ENCODE results near the gene KCNA10.

DNA sequence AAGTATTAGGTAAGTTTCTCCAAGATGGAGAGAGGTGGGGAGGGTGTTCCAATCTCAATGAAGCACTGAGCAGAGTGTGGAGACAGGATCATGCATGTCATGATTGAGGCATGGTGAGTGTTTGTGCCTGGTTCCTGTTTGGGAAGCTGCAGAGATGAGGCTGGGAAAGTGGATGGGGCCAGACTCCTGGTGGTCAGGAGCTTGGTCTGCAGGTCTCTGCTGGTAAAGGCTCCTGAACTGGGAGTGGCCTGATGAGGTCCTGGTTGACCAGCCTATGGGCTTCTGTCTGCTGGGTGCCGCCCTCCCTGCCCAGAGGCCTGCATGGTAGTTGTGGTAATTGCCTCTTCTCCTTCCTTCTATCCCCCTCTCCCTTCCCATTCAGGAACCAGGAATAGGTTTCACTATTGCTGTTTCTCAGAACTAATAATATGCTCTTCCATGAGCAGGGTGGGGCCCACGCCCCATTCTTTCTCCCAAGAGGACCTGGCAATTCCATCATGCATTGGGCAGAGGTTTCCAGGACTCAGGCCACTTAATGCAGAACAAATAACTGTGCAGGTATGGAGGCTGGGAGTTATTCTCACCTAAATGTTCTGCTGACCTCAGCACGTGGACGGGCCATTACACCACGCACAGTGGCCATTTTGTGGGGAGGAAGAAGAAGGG, 43.5 kb downstream of the KCNA10 start:
- TF ChIP-seq, protein P1, sequence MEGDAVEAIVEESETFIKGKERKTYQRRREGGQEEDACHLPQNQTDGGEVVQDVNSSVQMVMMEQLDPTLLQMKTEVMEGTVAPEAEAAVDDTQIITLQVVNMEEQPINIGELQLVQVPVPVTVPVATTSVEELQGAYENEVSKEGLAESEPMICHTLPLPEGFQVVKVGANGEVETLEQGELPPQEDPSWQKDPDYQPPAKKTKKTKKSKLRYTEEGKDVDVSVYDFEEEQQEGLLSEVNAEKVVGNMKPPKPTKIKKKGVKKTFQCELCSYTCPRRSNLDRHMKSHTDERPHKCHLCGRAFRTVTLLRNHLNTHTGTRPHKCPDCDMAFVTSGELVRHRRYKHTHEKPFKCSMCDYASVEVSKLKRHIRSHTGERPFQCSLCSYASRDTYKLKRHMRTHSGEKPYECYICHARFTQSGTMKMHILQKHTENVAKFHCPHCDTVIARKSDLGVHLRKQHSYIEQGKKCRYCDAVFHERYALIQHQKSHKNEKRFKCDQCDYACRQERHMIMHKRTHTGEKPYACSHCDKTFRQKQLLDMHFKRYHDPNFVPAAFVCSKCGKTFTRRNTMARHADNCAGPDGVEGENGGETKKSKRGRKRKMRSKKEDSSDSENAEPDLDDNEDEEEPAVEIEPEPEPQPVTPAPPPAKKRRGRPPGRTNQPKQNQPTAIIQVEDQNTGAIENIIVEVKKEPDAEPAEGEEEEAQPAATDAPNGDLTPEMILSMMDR (IDR thresholded peaks at IDR 0.05; ENCODE audit: low read depth, low read length) = no peak
- TF ChIP-seq POLR2A (IDR thresholded peaks at IDR 0.05; ENCODE audit: extremely low read depth, insufficient read length) = no peak
